HCT116 (cell line): ENCODE data around the gene SLC29A1. TPM values are rescaled to one million over a fixed set of nuclear protein-coding genes. Genes with fewer than 3 reads are reported as not detected.

Experiments
- ATF3 ChIP-seq: IDR thresholded peaks from 2 replicates; pipeline ENCODE4 v1.6.1; 2012
- CBX3 ChIP-seq: IDR thresholded peaks from 2 replicates; pipeline ENCODE4 v1.6.1; 2012; ENCODE audit warnings: low read depth
- EGR1 ChIP-seq: IDR thresholded peaks from 2 replicates; pipeline ENCODE4 v1.6.1; 2012; ENCODE audit warnings: low read depth
- ELF1 ChIP-seq: IDR thresholded peaks from 2 replicates; pipeline ENCODE4 v1.6.1; 2012; ENCODE audit warnings: low read depth, borderline replicate concordance
- EZH2 ChIP-seq: fragments of 200-600 bp; sonication (generic); IDR thresholded peaks from 2 replicates; pipeline ENCODE4 v1.6.1; 2017; ENCODE audit warnings: antibody characterized with exemption, mixed run types
- FOSL1 ChIP-seq: IDR thresholded peaks from 2 replicates; pipeline ENCODE4 v1.6.1; 2012; ENCODE audit warnings: low read depth
- SIN3A ChIP-seq: IDR thresholded peaks from 2 replicates; pipeline ENCODE4 v1.6.1; 2012; ENCODE audit warnings: low read depth
- SP1 ChIP-seq: IDR thresholded peaks from 2 replicates; pipeline ENCODE4 v1.6.1; 2012; ENCODE audit warnings: low read depth
- YY1 ChIP-seq: IDR thresholded peaks from 2 replicates; pipeline ENCODE4 v1.6.1; 2011; ENCODE audit warnings: low read length, low read depth, moderate library complexity, mild to moderate bottlenecking; ENCODE audit not compliant: insufficient replicate concordance; ENCODE audit errors: extremely low read depth
- total RNA-seq: library from RNA; stranded (reverse); gene quantifications from one replicate; pipeline ENCODE4 v1.2.1, GENCODE V29; 2021; ENCODE audit not compliant: unreplicated experiment
- TF ChIP-seq, protein P1 (sequence below), 3 experiments: fragments of 200-600 bp in 1 of 3; sonication (generic) in 1 of 3; IDR thresholded peaks in 2 of 3; conservative IDR thresholded peaks in 1 of 3; 2 replicates each; pipeline ENCODE4 v1.5.1; 2012 to 2017; ENCODE audit warnings: low read depth in 2 of 3, low read length in 2 of 3, antibody characterized with exemption in 1 of 3, borderline replicate concordance in 1 of 3, control low read depth in 1 of 3, mild to moderate bottlenecking in 1 of 3, mixed read lengths in 1 of 3, mixed run types in 1 of 3, moderate library complexity in 1 of 3; ENCODE audit not compliant: insufficient read depth in 1 of 3

SLC29A1 gene
- total RNA-seq, 1 experiment from 2014 or later: 67.6 TPM

- TF ChIP-seq EZH2: no peak
- no peak for TF ChIP-seq SP1
- TF ChIP-seq, protein P1, sequence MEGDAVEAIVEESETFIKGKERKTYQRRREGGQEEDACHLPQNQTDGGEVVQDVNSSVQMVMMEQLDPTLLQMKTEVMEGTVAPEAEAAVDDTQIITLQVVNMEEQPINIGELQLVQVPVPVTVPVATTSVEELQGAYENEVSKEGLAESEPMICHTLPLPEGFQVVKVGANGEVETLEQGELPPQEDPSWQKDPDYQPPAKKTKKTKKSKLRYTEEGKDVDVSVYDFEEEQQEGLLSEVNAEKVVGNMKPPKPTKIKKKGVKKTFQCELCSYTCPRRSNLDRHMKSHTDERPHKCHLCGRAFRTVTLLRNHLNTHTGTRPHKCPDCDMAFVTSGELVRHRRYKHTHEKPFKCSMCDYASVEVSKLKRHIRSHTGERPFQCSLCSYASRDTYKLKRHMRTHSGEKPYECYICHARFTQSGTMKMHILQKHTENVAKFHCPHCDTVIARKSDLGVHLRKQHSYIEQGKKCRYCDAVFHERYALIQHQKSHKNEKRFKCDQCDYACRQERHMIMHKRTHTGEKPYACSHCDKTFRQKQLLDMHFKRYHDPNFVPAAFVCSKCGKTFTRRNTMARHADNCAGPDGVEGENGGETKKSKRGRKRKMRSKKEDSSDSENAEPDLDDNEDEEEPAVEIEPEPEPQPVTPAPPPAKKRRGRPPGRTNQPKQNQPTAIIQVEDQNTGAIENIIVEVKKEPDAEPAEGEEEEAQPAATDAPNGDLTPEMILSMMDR (IDR thresholded peaks at IDR 0.05 in 2 of 3, conservative IDR thresholded peaks at IDR 0.05 in 1 of 3; ENCODE audit: borderline replicate concordance in 1 of 3, insufficient read depth in 1 of 3, low read depth in 2 of 3, low read length in 2 of 3): no peak
- no peak for TF ChIP-seq SIN3A
- TF ChIP-seq EGR1: no peak
- TF ChIP-seq CBX3: no peak
- no peak for TF ChIP-seq ELF1
- no peak for TF ChIP-seq FOSL1
- TF ChIP-seq ATF3: no peak
- TF ChIP-seq YY1: peak; percentile 84
Measured at GRCh38 chr6:44246663-44247337, 23.4 kb downstream of the SLC29A1 start, which contains the start of gene HSP90AB1 (continued).
